ENCODE results near the gene MGAT4A.
"Not testable (repeated sequence)": the region's sequence is repeated elsewhere in the genome, so short reads cannot be mapped to it uniquely, and the experiment has no call there.

MGAT4A gene

GRCh38 chr2:98702858-98703620 is 27.9 kb downstream of the MGAT4A start:
- no peak for DNase-seq (ENCODE audit: low spot score)

GRCh38 chr2:98702127-98702802 is 28.7 kb downstream of the MGAT4A start:
- no peak for DNase-seq (ENCODE audit: low spot score)

- DNase-seq (ENCODE audit: low spot score): no peak
Measured at GRCh38 chr2:98701230-98701629, 29.7 kb downstream of the MGAT4A start.

GRCh38 chr2:98698896-98699295 is 32.0 kb downstream of the MGAT4A start:
- DNase-seq (ENCODE audit: low spot score): no peak

GRCh38 chr2:98697651-98698337 is 33.1 kb downstream of the MGAT4A start:
- DNase-seq (ENCODE audit: low spot score): no peak

- DNase-seq (ENCODE audit: low spot score): no peak
Measured at GRCh38 chr2:98696200-98696599, 34.7 kb downstream of the MGAT4A start.

GRCh38 chr2:98695255-98695654 is 35.7 kb downstream of the MGAT4A start:
- DNase-seq (ENCODE audit: low spot score): no peak

- DNase-seq (ENCODE audit: low spot score): no peak
Measured at GRCh38 chr2:98693477-98693876, 37.5 kb downstream of the MGAT4A start.

GRCh38 chr2:98692090-98693054 is 38.6 kb downstream of the MGAT4A start:
- DNase-seq (ENCODE audit: low spot score): no peak

- DNase-seq (ENCODE audit: low spot score): peak; percentile 32
Measured at GRCh38 chr2:98691303-98691702, 39.6 kb downstream of the MGAT4A start.

GRCh38 chr2:98685930-98686887 is 44.7 kb downstream of the MGAT4A start:
- DNase-seq (ENCODE audit: low spot score): no peak

- DNase-seq (ENCODE audit: low spot score): no peak
Measured at GRCh38 chr2:98683728-98684127, 47.2 kb downstream of the MGAT4A start.

GRCh38 chr2:98676742-98677141 is 54.2 kb downstream of the MGAT4A start:
- DNase-seq (ENCODE audit: low spot score): no peak

- no peak for DNase-seq (ENCODE audit: low spot score)
Measured at GRCh38 chr2:98674233-98674964, 56.5 kb downstream of the MGAT4A start.

- DNase-seq (ENCODE audit: low spot score): no peak
Measured at GRCh38 chr2:98669675-98670074, 61.3 kb downstream of the MGAT4A start.

GRCh38 chr2:98665677-98666076 is 65.3 kb downstream of the MGAT4A start:
- no peak for DNase-seq (ENCODE audit: low spot score)

GRCh38 chr2:98664323-98664722 is 66.6 kb downstream of the MGAT4A start:
- DNase-seq (ENCODE audit: low spot score): no peak

- DNase-seq (ENCODE audit: low spot score): no peak
Measured at GRCh38 chr2:98663511-98664090, 67.3 kb downstream of the MGAT4A start.

GRCh38 chr2:98659491-98659840 is 71.5 kb downstream of the MGAT4A start:
- not testable (repeated sequence) for DNase-seq (ENCODE audit: low spot score)
